Endothelial cell (in vitro differentiated cells): ENCODE results near the gene RAB8B. TPM values are rescaled to one million over a fixed set of nuclear protein-coding genes. Genes with fewer than 3 reads are reported as not detected.

ENCODE experiments used
- DNase-seq: peaks from one replicate; pipeline ENCODE4 v3.0.0; 2021; ENCODE audit warnings: low spot score
- H3K27ac Mint-ChIP-seq: one replicate; pipeline ENCODE4 v1.8.0; 2021; ENCODE audit warnings: mixed read lengths, inconsistent platforms; ENCODE audit not compliant: unreplicated experiment
- H3K27me3 Mint-ChIP-seq: one replicate; pipeline ENCODE4 v1.8.0; 2021; ENCODE audit warnings: mild to moderate bottlenecking, moderate library complexity, mixed read lengths, inconsistent platforms; ENCODE audit not compliant: unreplicated experiment
- H3K36me3 Mint-ChIP-seq: one replicate; pipeline ENCODE4 v1.8.0; 2021; ENCODE audit warnings: mild to moderate bottlenecking, low read depth, mixed read lengths, inconsistent platforms; ENCODE audit not compliant: unreplicated experiment
- H3K4me1 Mint-ChIP-seq: one replicate; pipeline ENCODE4 v1.8.0; 2021; ENCODE audit warnings: mild to moderate bottlenecking, mixed read lengths, inconsistent platforms; ENCODE audit not compliant: unreplicated experiment
- H3K4me3 Mint-ChIP-seq: one replicate; pipeline ENCODE4 v1.8.0; 2021; ENCODE audit warnings: mild to moderate bottlenecking, mixed read lengths, inconsistent platforms; ENCODE audit not compliant: unreplicated experiment
- H3K9me3 Mint-ChIP-seq: one replicate; pipeline ENCODE4 v1.8.0; 2021; ENCODE audit warnings: mixed read lengths, inconsistent platforms; ENCODE audit not compliant: unreplicated experiment
- total RNA-seq: library from RNA; stranded (reverse); fragmentation: NEBNext Ultra II Directional; extraction: Animal tissue kit (Norgen Biotek cat#: 25700); gene quantifications from one replicate; pipeline ENCODE4 v1.2.1, GENCODE V29; 2021; ENCODE audit not compliant: unreplicated experiment
- TF ChIP-seq, protein P1 (sequence below): fragments of 200-600 bp; sonication (generic); IDR thresholded peaks from one replicate; pipeline ENCODE4 v1.5.0; 2021; ENCODE audit warnings: antibody characterized with exemption; ENCODE audit not compliant: unreplicated experiment

Gene RAB8B
- total RNA-seq, 1 donor from 2014 or later = 92.9 TPM

DNA sequence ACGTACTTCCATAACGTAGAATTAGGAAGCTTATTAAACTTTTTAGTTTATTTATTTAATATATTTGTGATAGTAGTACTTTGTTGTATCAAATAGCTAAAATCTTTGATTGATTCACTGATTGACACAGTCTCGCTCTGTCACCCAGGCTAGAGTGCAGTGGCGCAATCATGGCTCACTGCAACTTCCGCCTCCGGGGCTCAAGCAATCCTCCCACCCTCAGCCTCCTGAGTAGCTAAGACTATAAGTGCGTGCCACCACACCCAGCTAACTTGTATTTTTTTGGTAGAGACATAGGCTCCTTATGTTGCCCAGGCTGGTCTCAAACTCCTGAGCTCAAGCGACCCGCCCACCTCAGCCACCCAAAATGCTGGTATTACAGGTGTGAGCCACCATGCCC lies 93.7 kb downstream of the RAB8B start:
- Mint-ChIP-seq H3K4me1 (peaks cover 16% of the 10 kb centered on the region), H3K9me3 (no peaks in the 10 kb centered on the region), H3K27ac (no peak overlapping the region), H3K4me3 (no peak overlapping the region), H3K27me3 (no peaks in the 10 kb centered on the region), H3K36me3 (no peaks in the 10 kb centered on the region)
- TF ChIP-seq, protein P1, sequence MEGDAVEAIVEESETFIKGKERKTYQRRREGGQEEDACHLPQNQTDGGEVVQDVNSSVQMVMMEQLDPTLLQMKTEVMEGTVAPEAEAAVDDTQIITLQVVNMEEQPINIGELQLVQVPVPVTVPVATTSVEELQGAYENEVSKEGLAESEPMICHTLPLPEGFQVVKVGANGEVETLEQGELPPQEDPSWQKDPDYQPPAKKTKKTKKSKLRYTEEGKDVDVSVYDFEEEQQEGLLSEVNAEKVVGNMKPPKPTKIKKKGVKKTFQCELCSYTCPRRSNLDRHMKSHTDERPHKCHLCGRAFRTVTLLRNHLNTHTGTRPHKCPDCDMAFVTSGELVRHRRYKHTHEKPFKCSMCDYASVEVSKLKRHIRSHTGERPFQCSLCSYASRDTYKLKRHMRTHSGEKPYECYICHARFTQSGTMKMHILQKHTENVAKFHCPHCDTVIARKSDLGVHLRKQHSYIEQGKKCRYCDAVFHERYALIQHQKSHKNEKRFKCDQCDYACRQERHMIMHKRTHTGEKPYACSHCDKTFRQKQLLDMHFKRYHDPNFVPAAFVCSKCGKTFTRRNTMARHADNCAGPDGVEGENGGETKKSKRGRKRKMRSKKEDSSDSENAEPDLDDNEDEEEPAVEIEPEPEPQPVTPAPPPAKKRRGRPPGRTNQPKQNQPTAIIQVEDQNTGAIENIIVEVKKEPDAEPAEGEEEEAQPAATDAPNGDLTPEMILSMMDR = no peak
- no peak for DNase-seq

DNA sequence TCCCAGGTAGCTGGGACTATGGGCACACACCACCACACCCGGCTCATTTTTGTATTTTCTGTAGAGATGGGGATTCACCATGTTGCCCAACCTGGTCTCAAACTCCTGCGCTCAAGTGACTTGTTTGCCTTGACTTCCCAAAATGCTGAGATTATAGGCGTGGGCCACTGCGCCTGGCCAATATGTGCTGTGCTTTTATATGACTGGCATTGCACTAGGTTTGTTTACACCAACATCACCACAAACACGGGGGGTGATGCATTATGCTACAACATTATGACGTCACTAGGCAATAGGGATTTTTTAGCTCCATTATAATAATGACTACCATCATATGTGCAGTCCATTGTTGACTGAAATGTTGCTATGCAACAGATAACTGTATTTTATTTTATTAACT lies 94.9 kb downstream of the RAB8B start:
- no peak overlapping the region for H3K27ac Mint-ChIP-seq
- H3K4me1 Mint-ChIP-seq = peaks cover 23% of the 10 kb centered on the region
- no peaks in the 10 kb centered on the region for H3K9me3 Mint-ChIP-seq
- TF ChIP-seq, protein P1 = no peak
- H3K27me3 Mint-ChIP-seq = no peaks in the 10 kb centered on the region
- H3K36me3 Mint-ChIP-seq = no peaks in the 10 kb centered on the region
- H3K4me3 Mint-ChIP-seq = no peak overlapping the region
- DNase-seq = no peak

DNA sequence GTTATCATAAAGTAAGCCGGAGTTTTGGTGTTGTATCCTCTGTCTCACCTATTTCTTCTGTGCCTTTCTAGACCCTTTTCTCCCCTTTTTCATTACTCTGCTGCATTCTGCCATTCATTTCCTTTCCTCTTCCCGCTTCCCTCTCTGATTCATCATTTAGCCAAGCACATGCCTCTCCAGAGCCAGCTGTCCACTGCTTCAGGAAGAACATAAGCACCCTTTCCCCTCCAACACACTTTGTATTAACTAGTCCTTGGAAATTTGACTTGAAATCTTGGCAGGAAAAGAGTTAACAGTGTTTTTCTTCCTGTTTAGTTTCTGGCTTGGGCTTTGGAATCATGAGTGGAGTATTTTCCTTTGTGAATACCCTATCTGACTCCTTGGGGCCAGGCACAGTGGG lies 97.7 kb downstream of the RAB8B start:
- H3K4me3 Mint-ChIP-seq = peak overlapping the region; percentile 22
- no peaks in the 10 kb centered on the region for H3K27me3 Mint-ChIP-seq

DNA sequence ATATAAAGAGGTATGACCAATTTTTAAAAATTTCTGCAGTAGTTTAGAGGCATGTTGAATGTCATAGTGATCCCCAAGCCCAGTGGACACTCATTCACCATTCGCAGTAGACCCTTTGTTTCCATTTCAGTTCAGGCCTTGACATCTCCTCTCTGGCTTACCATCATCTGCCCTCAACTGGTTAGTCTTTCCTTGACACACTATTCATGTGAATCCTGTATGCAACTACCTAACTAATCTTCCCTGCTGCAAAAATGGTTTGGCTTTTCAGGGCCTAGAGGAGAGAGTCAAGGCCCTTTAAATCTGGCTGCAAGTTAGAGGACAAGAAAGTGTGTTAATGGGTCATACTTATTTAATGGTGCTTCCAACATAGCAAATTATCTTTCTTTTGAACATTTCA lies 98.9 kb downstream of the RAB8B start:
- Mint-ChIP-seq H3K4me3 (no peak overlapping the region), H3K27ac (no peak overlapping the region)
- no peak for DNase-seq

More for the DNA sequence above, 97.7 kb downstream of the RAB8B start:
- peak overlapping the region; percentile 92 for H3K27ac Mint-ChIP-seq
- H3K36me3 Mint-ChIP-seq = no peaks in the 10 kb centered on the region
- DNase-seq = no peak
- H3K9me3 Mint-ChIP-seq = no peaks in the 10 kb centered on the region
- peaks cover 40% of the 10 kb centered on the region for H3K4me1 Mint-ChIP-seq
- TF ChIP-seq, protein P1 = no peak

DNA sequence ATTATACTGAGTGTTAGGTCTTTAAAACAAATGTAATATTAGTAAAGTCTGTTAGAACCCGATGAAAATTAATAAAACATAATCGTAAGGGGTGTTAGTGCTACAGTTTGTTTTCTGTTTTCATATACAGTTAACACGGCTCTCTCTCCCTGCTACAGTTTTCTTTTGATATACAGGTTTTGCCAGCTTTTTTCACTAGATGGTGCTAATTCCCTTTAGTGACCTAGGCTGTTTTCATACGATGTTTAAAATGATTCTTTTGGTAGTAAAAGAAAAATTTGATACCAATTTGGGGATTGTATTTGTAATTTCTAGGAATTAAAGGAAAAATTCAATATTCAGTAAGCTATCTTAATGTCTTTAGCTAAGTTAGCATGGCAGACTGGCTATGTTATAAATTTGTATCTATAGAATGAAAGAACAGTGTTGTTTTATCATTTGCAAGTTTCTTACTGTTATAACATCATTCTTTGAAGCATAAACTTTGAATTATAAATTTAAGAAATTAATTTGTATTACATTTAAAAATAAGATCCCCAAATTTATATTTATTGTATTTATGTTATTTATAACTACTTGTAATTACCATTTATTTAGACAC lies 99.5 kb downstream of the RAB8B start:
- TF ChIP-seq, protein P1 = peak; percentile 46
- no peaks in the 10 kb centered on the region for H3K9me3 Mint-ChIP-seq
- H3K4me3 Mint-ChIP-seq = no peak overlapping the region
- H3K36me3 Mint-ChIP-seq = no peaks in the 10 kb centered on the region
- no peak for DNase-seq
- no peaks in the 10 kb centered on the region for H3K27me3 Mint-ChIP-seq
- H3K4me1 Mint-ChIP-seq = peaks cover 40% of the 10 kb centered on the region
- no peak overlapping the region for H3K27ac Mint-ChIP-seq

More for the DNA sequence above, 98.9 kb downstream of the RAB8B start:
- Mint-ChIP-seq H3K9me3 (no peaks in the 10 kb centered on the region), H3K27me3 (no peaks in the 10 kb centered on the region), H3K4me1 (peaks cover 40% of the 10 kb centered on the region), H3K36me3 (no peaks in the 10 kb centered on the region)
- TF ChIP-seq, protein P1 = no peak
